GM21447 (cell line): ENCODE data around the gene ZBED5.
"Not testable (repeated sequence)": the region's sequence is repeated elsewhere in the genome, so short reads cannot be mapped to it uniquely, and the experiment has no call there.

Experiments used
- ATAC-seq: cut with Tn5 transposase; IDR thresholded peaks from one replicate; pipeline ENCODE4 v1.9.1; 2021; ENCODE audit not compliant: unreplicated experiment

The ZBED5 gene

GRCh38 chr11:10844356-10844755 lies 13.5 kb downstream of the ZBED5 start:
- ATAC-seq = no peak

- ATAC-seq = no peak
These were observed 19.0 kb downstream of the ZBED5 start for GRCh38 chr11:10838881-10839280.

GRCh38 chr11:10838083-10838482 lies 19.8 kb downstream of the ZBED5 start:
- ATAC-seq = no peak

GRCh38 chr11:10836884-10837283 lies 21.0 kb downstream of the ZBED5 start:
- ATAC-seq = not testable (repeated sequence)

- no peak for ATAC-seq
These were observed 28.7 kb downstream of the ZBED5 start for GRCh38 chr11:10829139-10829538.

- no peak for ATAC-seq
These were observed 29.5 kb downstream of the ZBED5 start for GRCh38 chr11:10828402-10828801.

GRCh38 chr11:10824888-10825287 lies 33.0 kb downstream of the ZBED5 start:
- ATAC-seq = peak; percentile 73

GRCh38 chr11:10823152-10823579 lies 34.7 kb downstream of the ZBED5 start:
- ATAC-seq = no peak

- not testable (repeated sequence) for ATAC-seq
These were observed 35.4 kb downstream of the ZBED5 start for GRCh38 chr11:10822491-10822890.

GRCh38 chr11:10818594-10818993 lies 39.3 kb downstream of the ZBED5 start:
- ATAC-seq = no peak

- no peak for ATAC-seq
These were observed 43.9 kb downstream of the ZBED5 start for GRCh38 chr11:10813945-10814344.

GRCh38 chr11:10809373-10810160 lies 48.3 kb downstream of the ZBED5 start:
- ATAC-seq = peak; percentile 24

- peak; percentile 87 for ATAC-seq
These were observed 49.1 kb downstream of the ZBED5 start, which contains the start of gene EIF4G2 for GRCh38 chr11:10808553-10809372. EIF4G2 (minus strand) TSS chr11:10808926.

GRCh38 chr11:10808235-10808552 lies 49.7 kb downstream of the ZBED5 start:
- ATAC-seq = no peak

GRCh38 chr11:10807493-10808234 lies 50.2 kb downstream of the ZBED5 start:
- ATAC-seq = no peak

- ATAC-seq = no peak
These were observed 51.6 kb downstream of the ZBED5 start for GRCh38 chr11:10806206-10806605.

- no peak for ATAC-seq
These were observed 52.1 kb downstream of the ZBED5 start for GRCh38 chr11:10805741-10806140.

- ATAC-seq = no peak
These were observed 54.2 kb downstream of the ZBED5 start for GRCh38 chr11:10803676-10804075.
